ENCODE measurements around the gene JMY.
A peak's percentile ranks its signal among the peaks of the same experiment; 100 is the strongest.

JMY gene

GRCh38 chr5:79235634-79236361 is at the start of gene JMY:
Gene JMY, plus strand, starts transcription at chr5:79236131. Its CDS starts 520 bp downstream, at chr5:79236651.
- TF ChIP-seq CTCF (IDR thresholded peaks at IDR 0.05; ENCODE audit: insufficient read depth, low read depth, low read length, missing control alignments) = no peak
- peak within 1 kb of the TSS; percentile 92 for H3K4me3 ChIP-seq (ENCODE audit: low read depth, low read length)
- DNase-seq (ENCODE audit: low read depth) = peak; percentile 92

GRCh38 chr5:79186455-79186854 is 49.5 kb upstream of the JMY start:
- TF ChIP-seq CTCF (IDR thresholded peaks at IDR 0.05; ENCODE audit: insufficient read depth, low read depth, low read length, missing control alignments) = no peak
- no peak overlapping the region for H3K4me3 ChIP-seq (ENCODE audit: low read depth, low read length)
- DNase-seq (ENCODE audit: low read depth) = no peak

- no peak overlapping the region for H3K4me3 ChIP-seq (ENCODE audit: low read depth, low read length)
- no peak for TF ChIP-seq CTCF (IDR thresholded peaks at IDR 0.05; ENCODE audit: insufficient read depth, low read depth, low read length, missing control alignments)
- no peak for DNase-seq (ENCODE audit: low read depth)
Observed at GRCh38 chr5:79189439-79190234, 46.3 kb upstream of the JMY start.

GRCh38 chr5:79190235-79190529 is 45.7 kb upstream of the JMY start:
- no peak for TF ChIP-seq CTCF (IDR thresholded peaks at IDR 0.05; ENCODE audit: insufficient read depth, low read depth, low read length, missing control alignments)
- H3K4me3 ChIP-seq (ENCODE audit: low read depth, low read length) = no peak overlapping the region
- DNase-seq (ENCODE audit: low read depth) = no peak

GRCh38 chr5:79191457-79191856 is 44.5 kb upstream of the JMY start:
- DNase-seq (ENCODE audit: low read depth) = no peak
- no peak overlapping the region for H3K4me3 ChIP-seq (ENCODE audit: low read depth, low read length)
- TF ChIP-seq CTCF (IDR thresholded peaks at IDR 0.05; ENCODE audit: insufficient read depth, low read depth, low read length, missing control alignments) = no peak

GRCh38 chr5:79193643-79194042 is 42.3 kb upstream of the JMY start:
- no peak for TF ChIP-seq CTCF (IDR thresholded peaks at IDR 0.05; ENCODE audit: insufficient read depth, low read depth, low read length, missing control alignments)
- no peak for DNase-seq (ENCODE audit: low read depth)
- H3K4me3 ChIP-seq (ENCODE audit: low read depth, low read length) = no peak overlapping the region

All from GM12865 (cell line).